NCI-H2171 (cell line): ENCODE measurements around the gene RPS10.

Source experiments
- DNase-seq: peaks from one replicate; lab custom pipeline; 2025; lab: John Stamatoyannopoulos, UW

RPS10 gene

DNA sequence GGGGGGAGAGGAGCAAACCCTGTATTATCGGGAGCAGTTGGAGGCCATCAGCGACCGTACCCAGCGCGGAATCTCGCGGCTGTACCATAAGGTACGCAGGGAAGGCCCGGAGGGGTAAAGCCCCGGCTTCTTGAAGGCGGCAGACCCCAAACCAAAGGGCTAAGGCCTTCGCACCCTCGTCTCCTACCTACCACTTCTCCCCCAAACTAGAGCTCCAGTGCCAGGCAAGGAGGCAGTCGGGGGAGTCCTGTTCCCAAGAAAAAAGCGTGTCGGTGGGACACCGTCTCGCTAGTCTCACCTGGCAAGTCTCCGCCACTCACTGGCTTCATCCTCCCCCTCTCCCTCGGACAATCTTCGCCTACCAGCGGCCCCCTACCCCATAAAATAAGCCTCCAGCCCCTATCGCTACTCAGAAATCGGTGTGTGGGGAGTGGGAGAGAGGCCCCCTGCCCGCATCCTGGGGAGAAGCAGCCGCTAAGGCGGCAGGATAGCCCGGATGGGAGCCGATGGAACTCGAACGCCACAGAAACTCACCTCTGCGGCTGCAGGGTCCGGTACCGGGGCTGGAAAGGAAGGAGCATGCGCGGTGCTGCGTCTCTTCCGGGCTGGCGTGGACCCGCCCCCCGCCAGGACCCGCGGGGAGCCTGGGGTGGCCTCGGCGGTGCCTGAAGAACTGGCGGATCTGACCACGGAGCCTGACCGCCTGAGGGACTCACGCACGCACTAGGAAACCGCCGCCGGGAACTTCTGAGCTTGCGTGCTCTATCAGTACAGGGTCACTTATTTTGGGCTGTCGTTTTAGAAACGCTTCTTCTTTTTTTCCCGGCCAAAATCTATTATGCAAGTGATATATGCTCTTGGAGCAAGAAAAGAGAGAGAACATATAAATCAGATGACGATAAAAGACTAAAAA is at the start of gene RPS10:
Gene RPS10, minus strand, starts transcription at position 572 of the 913 bp plus-strand sequence. CDS start 848 bp downstream, outside the sequence.
- peak; percentile 92 for DNase-seq

DNA sequence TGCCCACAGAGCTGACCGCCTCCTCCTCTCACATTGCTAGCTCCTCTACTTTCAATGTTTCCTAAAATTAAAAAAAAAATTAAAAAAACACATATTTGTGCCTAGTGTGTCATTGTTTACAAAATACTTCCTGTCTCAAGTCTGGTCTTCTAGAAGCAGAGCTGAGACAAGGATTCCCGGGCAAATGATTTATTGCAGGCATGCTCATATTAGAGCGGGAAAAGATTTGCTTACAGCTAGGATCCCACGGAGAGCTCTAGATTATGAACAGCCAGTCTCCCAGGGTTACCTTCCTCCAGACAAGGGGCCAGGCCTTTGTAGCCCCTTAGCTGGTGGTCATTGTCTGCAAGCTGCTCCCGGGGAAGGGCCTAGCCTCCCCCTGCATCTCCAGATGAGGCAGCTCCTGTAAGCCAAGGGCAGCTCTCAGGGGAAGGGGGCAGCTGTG is 49.4 kb upstream of the RPS10 start:
- no peak for DNase-seq

DNA sequence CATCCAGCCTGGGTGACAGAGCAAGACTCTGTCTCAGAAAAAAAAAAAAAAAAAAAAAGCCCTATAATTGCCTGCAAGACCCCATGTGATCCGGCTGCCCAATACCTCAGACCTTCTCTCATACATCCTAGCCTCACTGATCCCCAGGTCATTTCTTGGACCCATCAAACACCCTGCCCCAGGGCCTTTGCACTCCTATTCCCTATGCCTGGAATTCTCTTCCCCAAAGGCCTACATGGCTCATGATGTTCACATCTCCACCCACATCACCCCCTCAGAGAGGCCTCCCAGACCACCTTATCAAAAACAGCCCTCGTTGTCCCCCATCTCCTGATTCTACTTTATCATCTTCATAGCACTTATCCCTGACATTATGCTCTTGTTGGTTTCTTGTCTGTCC is 48.9 kb upstream of the RPS10 start:
- no peak for DNase-seq

DNA sequence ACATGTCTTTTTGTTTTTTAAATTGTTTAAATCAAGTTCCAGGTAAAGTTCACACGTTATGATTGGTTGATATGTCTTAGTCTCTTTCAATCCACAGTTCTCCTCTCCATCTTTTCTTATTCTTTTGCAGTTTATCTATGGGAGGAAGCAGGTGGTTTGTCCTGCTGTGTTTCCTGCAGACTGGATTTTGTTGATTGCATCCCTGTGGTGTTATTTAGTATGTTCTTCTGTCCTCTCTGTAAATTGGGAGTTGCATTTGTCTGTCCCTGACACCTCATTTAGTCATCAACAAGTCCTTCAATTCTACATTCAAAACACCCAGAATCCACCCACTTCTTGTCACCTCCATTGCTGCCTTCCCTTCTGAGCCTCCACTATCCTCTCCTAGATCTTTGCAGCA is 48.1 kb upstream of the RPS10 start:
- no peak for DNase-seq

DNA sequence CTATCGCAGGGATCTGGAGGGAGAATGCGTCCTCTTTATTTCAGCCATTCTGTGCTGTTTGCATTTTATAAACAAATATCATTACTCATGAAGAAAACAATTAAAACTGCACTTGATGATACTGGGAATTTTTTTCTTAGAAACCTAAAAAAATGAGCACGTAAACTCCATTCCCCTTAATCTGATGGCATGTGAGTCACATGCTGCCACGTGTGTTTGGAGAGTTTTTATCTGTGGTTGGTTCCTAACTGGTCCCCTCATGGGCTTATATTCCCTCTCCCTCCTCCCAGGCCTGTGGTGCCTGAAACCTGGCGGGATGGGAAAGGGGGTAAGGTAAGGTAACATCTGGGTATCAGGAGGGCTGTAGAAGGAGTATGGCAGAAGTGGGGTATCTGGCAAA is 46.6 kb upstream of the RPS10 start:
- DNase-seq, result no peak

DNA sequence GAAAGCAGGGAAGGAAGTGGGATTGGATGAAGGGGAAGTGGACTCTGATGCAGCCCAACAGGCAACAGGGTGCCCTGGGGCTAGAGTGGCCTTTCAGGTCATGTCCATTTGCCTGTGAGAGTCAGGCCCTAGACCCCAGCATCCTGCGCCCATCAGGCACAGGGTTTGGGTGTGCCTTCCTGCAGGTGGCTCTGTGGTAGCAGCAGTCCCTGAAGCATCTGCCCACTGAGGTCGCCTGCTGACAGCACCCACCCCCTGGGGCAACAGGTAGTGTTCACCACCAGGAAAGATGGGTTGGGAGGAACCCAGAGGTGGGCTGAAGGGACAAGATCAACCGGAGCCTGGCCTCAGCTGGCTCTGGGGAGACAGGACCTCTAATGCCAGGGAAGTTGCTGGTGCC is 43.6 kb upstream of the RPS10 start:
- DNase-seq, result no peak

DNA sequence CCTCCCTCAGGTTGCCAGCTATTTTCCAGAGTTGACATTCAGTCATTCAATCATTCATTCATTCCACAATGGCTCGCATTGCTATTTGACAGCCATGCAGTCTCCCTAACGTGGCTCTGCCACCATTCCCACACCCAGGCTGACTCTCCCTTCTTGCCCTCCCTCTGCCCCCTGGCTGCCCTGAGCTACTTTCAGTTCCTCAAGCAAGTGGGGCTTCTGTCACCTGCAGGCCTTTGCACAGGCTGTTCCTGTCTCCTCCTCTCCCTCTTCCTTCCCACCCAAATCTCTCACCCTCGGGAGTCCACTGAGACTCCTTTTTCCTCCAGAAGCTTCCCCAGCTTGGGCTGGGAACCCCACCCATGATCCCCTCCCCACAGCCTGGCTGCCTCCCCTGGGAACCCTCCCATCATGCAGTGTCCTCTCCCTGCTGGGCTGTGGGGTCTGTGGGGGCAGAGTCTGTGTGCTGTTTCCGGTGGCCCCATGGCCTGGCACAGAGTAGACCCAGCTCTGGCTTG is 42.6 kb upstream of the RPS10 start:
- no peak for DNase-seq

DNA sequence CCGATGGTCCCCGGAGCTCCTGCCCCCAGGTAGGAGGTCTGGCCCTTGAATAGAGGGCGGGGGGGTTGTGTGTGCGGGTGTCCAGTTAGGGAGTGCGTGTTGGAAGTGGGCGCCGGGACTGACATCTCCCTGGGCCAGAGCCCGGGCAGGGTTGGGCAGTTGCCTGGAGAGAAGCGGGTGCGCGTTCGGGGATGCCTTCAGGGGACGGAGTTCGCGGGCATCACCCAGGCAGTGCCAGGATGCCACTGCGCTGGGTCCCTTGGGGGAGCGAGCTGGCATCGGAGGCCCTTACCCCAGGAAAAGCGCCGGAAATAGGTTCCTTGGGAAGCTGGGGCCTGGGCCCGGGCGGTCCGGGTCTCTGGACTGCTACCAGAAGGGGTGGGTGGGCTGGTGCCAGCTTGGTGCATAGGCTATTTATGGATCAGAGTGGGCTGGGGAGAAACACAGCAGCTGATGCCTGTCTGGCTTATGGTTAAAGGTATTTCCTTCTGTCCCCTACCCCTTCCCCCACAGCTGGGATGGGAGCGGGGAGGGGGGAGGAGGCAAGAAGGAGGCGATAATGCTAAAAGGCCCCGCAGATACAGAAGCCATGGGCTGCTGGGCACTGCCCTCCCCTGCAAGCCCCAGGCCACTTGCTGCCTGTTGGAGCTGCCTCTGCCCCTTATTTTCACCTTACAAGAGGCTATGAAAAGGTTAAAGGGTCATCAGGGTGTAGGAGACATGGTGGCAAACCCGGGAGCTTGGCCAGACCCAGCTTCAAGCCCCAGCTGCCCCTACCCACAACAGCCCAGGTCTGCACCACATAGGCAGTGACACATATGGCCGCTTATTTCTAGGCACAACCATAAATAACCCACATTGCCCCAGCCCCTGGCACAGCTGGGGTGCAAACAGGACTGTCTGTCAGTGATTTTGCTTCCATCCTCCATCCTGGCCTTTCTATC is 40.6 kb upstream of the RPS10 start:
- no peak for DNase-seq

DNA sequence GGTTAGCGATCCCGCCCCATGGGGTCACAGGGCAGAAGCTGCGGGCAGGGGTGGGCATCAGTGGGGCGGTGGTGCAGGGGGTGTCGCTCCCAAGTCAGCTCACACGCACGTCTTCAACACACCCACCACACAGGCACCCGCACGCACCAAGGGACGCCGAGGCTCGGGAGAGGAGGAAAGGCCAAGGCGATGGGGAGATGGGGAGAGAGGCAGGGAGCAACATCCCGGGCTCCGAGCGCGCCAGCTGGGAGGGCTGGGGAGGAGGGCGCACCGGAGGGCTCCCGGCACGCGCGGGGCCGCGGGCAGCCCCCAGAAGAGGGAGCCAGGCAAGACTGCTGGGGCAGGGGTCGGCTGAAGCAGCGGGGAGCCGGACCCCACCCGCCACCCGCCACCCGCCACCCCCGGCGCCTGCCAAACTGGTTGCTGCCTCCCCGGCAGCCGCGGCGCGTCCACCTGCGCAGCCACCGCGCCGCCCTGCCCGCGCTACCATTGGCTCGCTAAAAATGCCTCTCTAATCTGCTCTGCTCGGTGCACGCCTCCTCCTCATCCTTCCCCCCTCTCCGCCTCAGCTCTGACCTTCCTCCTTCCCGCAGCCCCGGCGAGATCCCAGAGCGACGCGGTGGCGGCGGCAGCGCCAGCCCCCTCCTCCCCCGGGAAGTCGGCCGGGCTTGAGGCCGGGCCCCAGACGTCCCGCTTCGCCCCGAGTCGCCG is 39.8 kb upstream of the RPS10 start, which contains the start of gene PACSIN1:
Gene PACSIN1, plus strand, starts transcription at position 546 of the 711 bp plus-strand sequence. CDS start 60,230 bp downstream, outside the sequence.
- DNase-seq, result peak; percentile 61

DNA sequence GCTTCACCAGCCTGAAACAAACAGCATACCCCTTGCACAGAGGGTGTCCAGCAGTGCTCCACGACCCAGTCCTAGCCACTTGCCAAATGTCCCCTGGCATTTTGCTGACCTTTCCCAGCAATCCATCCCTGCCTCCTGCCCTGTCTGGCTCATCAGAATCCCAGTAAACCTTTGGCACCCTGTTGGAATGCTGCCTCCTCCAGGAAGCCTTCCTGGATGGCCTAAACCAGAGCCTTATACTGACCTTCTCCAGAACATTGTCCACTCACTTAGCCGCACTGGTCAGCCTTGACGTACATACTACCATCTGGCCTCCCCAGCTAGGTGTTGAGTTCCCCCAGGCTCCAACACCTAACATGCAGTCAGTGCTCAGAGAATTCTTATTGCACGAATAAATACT is 38.0 kb upstream of the RPS10 start:
- no peak for DNase-seq

DNA sequence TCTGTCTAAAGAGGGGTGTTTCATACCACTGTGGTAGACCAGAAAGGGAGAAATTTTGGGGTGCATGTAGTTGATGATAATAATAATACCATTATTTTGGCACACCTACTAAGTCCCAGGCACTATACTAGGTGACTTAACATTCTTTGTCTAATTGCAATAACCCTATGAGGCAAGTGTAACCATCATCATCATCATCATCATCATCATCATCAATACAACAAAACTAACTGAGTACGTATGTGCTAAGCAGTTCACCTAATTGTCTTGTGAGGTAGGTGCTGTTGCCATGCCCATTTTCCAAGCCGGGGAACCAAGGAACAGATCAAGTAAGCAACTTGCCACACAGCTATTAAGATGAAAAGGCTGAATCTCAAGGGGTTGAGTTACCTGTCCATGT is 37.4 kb upstream of the RPS10 start:
- DNase-seq, result no peak

DNA sequence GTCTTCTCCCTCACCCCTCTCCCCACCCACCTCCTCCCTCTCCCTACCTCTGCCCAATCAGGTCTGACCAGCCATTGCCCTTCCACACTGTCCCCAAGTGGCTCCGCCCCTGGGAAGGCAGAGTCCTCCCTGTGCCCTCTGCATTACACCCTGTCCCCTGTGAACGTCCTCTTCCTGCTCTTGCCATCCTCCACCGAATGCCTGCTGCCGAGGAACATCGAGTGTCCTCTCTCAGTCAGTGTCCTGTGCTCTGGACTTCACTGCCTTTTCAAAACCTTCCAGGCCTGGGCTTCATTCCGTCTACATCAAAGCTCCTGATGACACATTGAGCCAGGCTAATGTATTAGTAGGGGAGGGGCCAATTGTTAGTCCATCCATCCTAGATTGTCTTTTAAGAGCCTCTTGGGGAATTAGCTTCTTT is 36.7 kb upstream of the RPS10 start:
- no peak for DNase-seq

DNA sequence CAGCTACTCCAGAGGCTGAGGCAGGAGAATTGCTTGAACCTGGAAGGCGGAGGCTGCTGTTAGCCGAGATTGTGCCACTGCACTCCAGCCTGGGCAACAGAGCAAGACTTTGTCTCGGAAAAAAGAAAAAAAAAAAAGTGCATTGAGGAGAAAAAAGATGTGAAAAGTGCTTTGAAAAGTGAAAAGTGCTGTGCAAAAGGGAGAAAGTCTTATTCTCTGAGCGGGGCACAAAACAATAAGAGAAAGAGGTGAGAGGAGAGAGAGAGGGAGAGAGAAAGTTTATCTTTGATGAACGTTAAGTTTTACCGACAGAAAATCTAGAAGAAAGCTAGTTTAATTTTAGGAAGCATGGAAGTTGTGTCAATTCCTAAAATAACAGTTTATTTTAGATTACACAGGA is 36.1 kb upstream of the RPS10 start:
- no peak for DNase-seq

DNA sequence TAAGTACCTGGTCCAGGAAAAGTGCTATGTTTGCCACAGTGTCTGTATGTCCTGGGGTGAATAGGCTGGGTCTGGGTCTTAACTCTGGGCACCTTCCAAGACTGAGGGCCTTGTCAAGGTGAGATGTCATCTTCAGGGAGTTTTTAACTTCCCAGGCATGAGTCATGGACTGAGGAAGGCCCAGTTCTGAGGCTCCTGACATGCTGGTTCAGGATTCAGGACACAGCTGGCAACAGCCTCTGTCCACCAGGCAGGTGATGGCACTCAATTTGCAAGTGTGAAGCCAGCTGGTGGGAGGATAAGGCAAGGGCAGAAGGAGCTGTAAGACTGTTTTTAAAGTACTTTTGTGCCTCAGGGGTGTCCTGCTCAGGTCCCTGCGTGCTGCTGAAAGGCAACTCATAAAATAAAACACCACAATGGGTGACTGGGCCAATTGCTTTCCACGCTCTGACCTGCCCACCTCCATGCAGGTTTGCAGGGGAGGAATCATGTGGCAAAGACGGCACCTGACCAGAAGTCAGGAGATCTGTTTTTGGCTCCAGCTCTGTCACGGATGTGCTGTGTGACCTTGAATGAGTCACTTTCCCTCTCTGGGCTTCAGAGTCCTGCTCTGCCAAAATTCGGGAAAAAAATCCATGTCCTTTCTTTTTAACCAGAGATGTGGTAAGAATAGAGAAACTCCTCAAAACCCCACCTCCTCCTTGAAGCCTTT is 35.1 kb upstream of the RPS10 start:
- DNase-seq, result no peak

DNA sequence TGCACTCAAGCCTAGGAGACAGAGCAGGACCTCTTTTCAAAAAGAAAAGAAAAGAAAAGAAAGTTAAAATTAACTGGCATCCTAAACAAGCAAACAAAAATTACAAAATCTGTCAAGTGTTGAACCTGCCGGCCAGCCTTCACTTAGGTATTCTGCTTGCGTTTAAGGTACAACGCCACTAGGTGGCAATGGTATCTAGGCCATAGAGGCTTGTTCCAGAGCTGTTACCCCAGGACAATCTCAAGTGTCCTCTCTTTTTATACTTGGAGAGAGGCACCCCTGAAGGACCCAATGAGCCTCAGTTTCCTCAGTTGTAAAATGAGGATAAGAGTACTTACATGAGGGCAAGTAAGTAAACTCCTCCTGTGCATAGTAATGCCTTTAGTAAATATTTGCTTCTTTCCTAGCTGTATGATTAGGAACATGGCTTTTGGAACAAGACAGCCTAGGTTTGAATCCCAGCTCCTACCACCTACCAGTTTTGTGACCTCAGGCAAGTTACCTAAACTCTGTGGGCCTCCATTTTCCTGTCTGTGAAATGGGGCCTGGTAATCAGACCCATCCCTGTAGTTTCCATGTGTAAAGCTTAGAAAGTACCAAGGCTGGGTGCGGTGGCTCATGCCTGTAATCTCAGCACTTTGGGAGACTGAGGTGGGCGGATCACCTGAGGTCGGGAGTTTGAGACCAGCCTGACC is 34.2 kb upstream of the RPS10 start:
- peak; percentile 10 for DNase-seq

DNA sequence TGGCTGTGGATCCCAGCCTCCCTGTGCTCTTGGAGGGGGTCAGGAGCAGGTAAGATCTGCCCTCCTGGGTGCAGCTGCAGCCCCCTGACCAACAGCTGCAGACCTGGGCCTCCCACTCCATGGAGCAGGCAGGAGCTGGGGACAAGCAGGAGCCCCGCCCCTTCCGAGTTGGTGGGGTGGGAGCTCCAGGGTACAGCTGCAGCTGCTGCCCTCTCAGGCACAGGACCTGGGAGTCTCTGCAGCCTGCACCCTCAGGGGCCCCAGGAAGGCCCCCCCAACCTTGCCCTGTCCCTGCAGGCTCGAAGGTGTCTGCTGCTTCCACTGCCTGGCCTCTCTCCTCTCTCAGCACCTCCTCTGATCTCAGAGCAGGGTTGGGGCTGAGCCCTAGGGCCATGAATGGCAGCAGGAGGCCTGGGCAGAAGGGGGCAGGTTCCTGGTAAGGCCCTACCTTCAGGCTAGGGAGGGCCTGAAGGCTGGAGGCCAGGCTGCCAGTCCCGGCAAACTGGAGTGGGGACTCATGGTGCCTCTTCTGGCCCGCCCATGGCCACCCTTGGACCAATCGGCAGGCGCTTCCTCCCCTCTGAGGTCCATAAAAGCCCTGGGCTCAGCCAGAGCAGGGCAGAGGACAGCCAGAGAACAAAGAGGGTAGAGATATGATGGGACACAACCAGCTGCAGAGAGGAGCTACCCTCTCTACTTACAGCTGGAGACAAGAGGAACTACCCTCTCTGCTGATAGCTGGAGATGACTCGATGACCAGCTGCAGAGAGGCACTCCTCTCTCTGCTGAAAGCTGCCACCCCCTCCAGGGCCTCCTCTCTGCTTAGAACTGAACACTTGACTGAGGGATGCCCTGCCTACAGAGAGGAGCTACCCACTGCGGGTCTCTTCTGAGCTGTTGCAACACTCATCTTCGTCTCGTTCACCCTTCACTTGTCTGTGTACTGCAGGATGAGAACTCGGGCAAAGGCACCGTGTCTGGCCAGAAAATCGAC is 32.2 kb upstream of the RPS10 start:
- DNase-seq, result no peak

DNA sequence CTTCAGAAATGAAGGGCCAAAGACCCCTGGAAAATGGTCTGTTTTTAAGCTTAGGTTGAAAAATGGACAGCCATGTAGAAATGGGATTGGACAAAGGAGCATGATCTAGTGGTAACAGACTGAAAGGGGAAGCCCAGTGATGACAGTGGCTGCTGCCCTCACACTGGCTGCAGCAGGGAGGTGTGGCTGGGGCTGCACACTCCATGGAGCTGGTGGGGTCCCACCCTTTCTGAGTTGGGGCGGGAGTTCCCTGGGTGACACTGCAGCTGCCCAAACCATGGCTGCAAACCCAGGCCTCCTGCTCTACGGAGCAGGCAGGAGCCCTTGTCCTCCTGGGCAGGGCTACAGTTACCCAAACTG is 31.5 kb upstream of the RPS10 start:
- no peak for DNase-seq

DNA sequence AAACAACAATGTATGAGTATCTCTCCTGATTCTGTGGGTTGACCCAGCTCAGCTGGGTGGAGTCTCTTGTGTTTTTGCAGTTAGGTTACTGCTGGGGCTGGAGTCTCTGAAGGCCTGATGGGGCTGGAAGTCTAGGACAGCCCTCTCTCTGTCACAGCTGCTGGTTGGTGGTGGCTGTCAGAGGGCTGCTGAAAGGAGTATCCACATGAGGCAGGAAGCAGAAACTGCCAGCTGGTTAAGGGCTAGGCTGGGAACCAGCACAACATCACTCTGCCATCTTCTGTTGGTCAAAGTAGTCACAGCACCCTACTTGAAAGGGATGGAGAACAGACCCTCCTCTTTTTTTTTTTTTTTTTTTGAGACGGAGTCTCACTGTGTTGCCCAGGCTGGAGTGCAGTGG is 30.0 kb upstream of the RPS10 start:
- DNase-seq, result no peak

DNA sequence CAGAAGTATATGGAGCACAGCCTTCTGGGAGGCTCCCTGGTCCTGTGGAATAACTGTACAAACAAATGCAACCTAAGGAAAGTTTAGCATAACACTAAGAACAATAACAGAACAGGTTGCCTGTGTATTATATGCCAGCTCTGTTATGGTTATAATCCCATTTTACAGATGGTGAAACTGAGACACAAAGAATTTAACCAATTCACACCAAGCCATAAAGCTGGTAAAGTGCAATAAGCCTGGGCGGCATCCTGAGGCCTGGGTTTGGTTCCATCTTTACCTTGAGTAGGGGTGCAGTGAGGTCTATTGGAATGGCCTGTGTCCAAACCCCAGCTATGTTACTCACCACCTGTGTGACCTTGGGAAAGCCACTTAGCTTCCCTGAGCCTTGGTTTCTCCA is 25.3 kb upstream of the RPS10 start:
- no peak for DNase-seq
